ENCODE results near the gene RHBDL1.
A peak's percentile ranks its signal among the peaks of the same experiment; 100 is the strongest.

RHBDL1 gene

DNA sequence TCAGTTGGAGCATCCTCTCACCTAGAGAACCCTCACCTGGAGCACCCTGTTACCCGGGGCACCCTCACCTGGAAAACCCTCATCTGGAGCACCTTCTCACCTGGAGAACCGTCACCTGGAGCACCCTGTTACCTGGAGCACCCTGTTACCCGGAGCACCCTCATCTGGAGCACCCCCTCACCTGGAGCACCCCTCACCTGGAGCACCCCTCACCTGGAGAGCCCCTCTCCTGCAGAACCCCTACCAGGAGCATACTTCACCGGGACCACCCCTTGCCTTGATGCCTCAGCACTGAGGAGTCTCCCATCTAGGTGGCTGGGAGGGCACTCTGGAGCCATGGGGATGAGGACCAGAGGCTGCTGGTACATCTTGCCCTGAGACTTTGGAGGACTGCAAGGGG is 33.5 kb downstream of the RHBDL1 start:
- DNase-seq = no peak

DNA sequence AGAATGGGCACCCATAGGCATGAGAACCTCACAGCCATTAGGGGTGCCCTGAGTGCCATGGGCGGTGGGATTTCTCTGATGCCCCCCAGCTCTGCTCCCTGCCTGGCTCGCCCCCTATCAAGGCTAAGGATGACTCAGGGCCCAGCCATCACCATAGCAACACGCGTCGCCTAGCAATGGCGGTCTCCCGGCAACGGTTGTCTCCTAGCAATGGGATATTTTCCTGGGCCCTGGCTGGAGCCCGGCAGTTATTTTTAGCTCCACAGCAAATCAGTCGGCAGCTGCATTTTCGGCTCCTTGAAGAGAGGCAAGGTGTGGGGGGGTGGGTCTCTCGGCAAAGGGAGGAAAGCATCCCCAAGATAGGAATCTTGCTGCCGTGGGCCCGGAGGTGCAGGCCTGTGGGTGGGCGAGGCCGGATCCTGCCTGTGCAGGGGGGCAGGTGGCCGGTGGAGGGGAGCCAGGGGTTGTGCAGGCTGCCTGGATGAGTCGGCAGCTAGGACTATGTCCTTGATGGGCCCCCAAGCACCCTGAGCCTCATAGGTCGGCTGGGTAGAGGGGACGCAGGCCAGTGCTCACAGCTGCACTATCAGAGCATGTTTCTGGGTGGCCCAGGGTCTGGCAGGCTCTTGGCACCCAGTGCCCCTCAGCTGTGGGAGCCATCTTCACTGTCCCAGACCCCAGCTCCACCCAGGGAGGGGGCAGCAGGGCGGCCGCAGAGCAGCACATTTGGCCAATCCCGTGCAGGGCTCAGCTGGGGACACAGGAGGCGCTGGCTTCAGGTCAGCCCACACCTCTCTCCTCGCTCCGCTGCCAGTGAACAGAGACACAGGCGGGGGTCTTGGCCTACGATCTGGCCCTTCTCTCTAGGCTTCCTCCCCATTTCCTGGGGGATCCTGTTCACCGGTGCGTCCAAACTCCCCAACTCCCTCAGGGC is 34.4 kb downstream of the RHBDL1 start:
- no peak for DNase-seq

DNA sequence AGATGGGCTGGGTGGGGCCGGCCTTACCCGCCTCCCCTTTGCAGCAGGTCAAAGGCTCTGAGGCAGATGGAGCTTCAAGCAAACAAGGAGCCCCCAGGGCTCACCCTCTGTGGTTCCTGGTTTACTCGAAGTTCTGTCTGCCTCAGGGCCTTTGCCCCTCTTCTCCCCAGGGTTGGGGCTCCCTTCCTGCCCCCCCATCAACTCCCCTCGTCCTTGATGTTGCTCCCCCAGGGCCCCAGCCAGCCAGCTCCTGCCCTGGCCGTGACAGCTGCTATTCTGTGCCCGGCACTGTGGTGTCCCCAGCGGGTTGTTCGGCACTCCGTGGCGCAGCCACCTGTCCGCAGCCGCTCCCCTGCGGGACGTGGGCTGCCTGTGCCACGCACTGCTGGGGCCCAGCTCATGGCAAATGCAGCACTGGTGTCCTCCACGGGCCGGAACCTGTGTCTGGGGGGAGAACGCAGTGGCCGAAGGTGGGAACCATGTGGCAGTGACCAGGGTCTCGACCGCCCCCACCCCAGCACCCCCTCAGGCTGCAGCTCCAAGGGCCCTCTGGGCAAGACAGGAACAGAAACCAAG is 35.1 kb downstream of the RHBDL1 start:
- no peak for DNase-seq

DNA sequence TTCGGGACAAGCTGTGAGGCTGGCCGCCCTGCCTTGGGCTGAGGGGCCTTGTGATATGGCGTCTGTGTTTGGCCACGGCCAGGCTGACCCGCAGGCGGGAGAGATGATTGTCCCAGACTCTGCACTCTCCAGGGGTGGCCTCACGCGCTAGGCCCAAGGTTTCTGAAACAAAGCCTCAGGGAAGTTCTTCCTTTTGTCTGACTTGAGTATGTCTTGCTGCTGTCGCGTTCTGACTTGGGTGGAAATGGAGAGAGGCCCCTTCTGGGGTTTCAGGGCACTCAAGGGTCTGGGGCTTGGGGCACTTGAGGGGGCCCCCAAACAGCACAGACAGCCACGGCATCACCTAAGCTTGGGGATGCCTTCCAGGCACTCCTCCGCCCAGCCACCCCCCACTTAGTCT is 35.6 kb downstream of the RHBDL1 start:
- DNase-seq = no peak

DNA sequence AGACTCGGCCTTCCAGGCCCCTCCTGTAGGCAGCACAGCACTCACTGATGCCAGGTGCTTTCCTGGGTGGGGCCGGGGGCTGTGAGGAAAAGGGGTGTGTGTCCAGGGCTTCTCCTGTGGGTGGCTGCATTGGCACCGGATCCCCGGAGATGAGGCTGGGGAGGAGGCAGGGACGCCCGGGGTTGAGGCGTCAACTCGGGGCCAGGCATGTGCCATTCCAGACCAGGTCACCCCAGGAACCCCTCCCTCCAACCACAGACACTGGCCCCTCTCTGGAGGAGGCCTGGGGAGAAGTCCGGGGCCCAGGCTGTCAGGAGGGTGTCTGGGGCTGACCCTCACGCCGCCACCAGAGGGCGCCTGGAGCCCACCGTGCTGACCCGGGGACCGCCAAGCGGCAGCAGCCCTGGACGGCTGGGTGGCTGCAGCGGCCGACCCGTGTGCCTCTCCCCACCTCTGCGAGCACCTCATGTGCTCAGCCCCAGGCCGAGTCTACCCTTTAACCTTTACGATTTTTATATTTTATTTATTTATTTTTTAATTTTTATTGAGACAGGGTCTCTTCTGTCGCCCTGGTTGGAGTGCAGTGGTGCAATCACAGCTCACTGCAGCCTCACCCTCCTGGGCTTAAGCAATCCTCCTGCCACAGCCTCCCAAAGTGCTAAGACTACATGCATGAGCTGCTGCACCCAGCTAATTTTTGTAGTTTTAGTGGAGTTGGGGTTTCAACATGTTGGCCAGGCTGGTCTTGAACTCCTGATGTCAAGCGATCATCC is 36.3 kb downstream of the RHBDL1 start:
- DNase-seq = peak; percentile 81

DNA sequence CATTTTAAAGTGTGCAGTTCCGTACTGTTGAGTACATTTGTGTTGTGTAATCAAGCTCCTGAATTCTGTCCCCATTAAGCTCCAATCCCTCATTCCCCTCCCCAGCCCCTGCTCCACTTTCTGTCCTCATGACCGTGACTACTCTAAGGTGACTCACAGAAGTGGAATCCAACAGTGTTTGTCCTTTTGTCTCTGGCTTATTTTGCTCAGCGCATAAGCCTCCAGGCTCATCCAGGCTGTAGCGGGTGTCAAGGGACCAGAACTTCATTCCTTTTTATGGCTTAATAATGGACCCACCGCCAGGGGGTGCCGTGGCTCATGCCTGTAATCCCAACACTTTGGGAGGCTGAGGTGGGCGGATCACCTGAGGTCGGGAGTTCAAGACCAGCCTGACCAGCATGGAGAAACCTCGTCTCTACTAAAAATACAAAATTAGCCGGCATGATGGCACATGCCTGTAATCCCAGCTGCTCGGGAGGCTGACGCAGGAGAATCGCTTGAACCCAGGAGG is 37.3 kb downstream of the RHBDL1 start:
- DNase-seq = peak; percentile 60

DNA sequence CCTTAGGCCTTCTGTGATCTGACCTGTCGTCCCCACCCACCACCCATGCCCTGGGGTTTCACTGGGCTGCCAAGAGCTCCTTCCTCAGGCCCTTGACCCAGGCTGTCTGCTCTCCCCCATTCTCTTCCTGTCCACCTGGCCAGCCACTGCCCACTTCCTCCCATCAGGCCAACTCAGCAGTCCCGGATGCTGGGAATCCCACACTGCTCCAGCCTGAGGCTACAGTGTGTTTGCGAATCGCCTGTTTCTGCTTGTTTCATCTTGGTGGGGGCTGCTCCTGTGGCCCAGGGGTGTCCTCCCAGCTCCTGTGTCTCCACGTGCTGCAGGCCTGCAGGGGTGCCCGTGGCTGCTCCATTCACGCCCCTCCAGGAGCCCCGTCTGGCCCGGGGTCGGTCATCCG is 38.6 kb downstream of the RHBDL1 start:
- no peak for DNase-seq

DNA sequence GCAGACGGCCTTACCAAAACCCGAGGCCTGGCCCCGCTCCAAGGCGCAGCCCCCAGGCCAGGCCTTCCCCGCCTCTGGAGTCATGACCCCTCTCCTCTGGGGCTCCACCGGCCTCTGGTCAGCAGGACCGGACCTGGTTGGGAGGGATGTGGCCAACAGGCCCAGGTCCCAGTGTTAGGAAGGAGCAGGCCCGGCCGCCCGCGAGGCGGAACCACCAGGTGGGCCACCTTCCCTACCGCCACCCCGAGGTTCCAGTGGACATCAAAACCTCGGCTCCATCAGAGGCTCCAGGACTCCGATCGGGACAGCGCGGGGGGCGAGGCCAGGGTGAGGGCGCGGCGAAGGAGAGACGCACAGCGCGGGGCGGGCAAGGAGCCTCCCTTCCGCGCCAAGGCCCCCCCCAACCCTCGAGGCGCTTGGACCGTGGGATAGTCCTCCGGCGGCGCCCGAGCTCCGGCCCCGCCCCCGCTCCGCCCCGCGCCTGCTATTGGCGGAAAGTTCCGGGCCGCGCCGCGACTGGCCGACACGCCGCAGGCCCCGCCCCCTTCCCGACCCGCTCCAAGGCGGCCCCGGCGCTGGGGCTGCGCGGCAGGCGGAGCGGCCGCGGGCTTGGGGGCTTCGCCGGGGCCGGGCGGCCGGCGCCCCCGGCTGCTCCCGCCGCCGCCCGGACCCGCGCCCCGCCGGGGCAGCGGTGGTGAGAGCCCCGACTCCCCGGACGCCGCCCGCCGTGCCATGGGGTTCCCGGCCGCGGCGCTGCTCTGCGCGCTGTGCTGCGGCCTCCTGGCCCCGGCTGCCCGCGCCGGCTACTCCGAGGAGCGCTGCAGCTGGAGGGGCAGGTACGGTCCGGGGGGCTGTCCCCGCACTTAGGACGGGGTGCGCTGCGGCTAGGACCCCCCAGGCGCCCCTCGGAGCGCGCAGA is 39.3 kb downstream of the RHBDL1 start, which contains the start of gene METRN:
Gene METRN, plus strand, starts transcription at position 561 of the 919 bp plus-strand sequence. Its CDS starts 172 bp downstream, at position 733.
- peak; percentile 90 for DNase-seq

DNA sequence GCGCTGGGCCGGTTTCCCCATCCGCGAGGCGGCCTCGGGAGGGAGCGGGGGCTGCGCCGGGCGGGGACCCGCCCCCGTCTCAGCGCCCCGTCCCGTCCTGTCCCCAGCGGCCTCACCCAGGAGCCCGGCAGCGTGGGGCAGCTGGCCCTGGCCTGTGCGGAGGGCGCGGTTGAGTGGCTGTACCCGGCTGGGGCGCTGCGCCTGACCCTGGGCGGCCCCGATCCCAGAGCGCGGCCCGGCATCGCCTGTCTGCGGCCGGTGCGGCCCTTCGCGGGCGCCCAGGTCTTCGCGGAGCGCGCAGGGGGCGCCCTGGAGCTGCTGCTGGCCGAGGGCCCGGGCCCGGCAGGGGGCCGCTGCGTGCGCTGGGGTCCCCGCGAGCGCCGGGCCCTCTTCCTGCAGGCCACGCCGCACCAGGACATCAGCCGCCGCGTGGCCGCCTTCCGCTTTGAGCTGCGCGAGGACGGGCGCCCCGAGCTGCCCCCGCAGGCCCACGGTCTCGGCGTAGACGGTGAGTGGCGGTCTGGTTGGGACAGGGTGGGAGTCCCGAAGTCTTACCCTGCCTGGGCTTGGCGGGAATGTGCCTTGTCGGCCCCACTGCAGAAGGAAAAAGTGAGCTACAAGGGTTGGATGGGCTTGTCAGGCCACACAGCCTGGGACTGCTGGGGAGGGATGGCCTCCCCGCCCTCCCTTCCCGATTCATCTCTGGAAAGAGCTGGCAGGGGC is 40.2 kb downstream of the RHBDL1 start:
- DNase-seq = no peak

DNA sequence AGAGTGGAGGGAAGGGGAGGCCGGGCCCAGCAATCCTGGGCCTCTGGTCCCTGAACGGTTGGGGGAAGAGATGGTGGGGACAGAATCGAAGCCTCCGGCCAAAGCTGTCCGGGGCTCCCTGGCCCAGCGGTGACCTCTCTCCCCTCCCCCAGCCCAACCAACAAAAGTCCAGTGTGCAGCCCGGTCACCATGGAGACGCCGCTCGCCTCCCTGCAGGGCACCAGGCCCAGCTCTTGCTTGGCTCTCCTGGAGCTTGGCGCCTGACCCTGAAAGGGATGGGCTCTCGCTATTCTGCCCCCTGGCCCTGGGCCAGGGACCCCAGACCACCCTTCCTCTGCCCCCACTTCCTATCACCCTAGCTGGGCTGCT is 40.7 kb downstream of the RHBDL1 start:
- no peak for DNase-seq

DNA sequence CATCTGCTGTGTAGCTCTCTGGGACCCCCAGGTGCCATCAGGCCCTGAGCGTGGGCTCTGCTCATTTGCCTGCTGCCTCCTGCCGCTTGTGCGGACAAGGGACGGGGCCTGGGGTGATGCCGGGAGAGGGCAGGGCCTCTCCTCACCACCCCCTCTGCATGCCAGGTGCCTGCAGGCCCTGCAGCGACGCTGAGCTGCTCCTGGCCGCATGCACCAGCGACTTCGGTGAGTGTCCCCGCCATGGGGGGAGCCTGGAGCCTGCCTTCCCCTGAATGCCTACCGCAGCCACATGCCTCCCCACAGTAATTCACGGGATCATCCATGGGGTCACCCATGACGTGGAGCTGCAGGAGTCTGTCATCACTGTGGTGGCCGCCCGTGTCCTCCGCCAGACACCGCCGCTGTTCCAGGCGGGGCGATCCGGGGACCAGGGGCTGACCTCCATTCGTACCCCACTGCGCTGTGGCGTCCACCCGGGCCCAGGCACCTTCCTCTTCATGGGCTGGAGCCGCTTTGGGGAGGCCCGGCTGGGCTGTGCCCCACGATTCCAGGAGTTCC is 41.4 kb downstream of the RHBDL1 start:
- no peak for DNase-seq

DNA sequence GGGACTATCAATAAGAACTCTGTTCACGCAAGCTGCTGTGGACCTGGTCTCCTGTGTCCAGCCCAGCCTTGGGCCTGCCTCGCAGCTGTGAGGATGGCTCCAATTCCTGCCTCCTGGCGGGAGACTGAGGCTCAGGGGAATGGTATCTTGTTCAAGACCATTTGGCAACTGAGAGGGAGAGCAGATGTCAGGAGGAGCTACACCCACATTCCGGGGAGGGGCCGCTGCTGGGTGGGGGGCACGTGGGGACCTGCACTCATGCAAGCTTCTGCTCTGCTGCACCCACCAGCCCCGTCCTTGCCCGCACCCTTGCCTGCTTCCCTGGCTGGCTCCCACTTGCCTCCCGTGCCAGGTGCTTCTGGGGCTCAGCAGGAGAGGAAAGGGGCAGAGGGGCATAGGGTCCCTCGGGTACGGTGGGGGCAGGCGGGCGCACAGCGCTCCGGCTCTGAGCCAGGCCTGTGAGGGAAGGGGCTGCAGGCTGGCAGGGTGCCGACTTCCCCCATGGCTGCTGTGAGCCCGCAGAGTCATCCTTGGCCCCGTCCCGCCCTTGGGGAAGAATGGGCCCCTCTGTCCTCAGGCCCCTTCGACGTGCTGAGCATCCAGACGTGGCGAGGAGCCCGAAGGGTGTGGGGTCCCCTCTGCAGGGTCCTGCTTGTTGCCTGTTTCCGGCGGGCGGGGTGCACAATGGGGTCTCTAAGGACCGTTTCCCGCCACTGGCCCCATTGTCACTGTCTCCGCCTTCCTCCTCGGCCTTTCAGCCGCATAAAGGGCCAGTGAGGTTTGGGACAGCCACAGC is 42.2 kb downstream of the RHBDL1 start:
- DNase-seq = no peak

DNA sequence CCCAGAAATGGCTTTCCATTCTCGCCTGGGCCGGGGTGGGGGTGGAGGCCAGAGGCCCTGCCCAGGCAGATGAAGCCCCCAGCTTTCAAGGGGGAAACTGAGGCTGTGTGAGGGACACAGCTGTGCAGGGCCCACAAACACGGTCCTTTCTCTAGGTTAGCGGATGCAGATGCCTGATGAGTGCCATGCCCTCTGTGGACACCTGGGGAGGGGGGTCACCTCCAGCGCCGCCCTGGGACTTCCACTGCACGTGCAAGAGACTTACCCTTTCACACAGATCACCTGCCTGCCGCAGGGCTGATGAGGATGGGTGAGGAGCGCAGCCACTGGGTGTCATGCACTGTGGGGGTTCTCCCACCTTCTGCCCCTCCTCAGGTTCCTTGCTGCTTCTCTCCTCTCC is 42.9 kb downstream of the RHBDL1 start:
- DNase-seq = no peak

DNA sequence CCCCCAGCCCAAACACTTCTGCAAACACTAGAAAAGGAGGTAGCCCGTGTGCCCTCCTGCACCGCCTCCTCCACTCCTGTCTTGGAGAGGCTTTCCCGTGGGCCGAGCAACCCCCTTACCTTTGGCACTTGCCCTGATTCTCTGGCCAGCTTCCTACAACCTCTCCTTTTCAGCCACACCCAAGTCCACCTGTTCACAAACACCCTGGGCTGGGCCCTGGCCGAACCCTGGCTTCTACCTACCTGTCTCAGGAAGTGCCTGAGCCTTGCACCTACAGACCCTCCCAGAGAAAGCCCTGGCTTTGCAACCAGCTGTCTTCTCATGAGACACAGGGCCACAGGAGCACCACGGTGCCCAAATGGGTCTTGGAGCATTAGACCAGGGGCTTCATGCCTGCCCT is 43.5 kb downstream of the RHBDL1 start:
- no peak for DNase-seq

DNA sequence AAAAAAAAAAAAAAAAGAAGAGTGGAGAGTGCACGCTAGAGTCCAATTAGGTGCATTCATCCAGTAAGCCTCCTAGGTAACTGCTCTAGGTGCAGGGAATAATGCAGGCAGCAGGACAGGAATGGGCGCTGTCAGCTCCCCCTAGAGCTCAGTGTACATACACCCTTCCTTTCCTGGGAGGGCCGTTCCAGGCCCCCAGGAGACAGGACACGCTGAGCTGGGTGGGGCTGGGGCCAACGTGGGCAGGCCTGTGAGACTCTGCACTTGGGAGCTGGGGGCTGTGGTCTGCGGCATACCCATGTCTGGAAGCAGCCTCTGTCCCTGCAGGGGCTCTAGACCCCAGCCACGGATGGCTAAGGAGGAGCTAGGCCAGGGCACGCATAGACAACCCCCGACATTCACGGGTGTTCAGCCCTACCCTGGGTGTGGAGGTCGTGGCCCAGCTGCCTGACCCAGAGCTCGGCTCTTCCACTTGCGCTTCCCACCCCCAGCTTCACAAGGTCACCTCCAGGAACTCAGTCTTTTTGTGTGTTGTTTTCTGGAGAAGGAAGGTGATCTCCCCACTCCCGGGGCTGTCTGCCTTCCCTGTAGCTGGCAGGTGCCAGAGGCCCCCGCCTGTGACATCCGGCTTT is 44.5 kb downstream of the RHBDL1 start:
- no peak for DNase-seq

DNA sequence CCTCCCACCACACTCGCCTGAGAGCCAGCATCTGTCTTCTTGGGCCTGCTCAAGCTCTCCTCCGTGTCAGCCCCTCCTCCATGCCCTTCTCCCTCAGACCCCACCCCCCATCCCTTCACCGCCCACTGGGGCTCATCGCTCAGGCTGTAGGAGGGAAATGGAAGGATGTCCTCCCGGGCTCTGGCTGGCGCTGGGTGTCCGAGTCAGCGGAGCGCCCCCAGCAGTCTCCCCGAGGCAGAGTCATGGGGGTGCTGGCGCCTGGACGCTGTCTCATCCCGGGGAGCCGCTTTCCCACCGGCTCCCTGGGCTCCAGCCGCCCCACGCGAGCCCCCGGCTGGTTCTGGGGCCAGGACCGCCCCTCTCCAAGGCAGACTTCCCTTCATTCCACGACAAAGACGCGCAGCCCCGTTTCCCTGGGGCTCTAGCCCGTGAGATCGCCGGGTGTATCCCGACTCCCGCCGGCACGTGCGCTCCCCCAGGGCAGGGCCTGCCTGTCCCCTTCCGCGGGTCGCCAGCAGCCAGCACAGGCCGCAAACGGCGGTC is 45.0 kb downstream of the RHBDL1 start:
- no peak for DNase-seq

DNA sequence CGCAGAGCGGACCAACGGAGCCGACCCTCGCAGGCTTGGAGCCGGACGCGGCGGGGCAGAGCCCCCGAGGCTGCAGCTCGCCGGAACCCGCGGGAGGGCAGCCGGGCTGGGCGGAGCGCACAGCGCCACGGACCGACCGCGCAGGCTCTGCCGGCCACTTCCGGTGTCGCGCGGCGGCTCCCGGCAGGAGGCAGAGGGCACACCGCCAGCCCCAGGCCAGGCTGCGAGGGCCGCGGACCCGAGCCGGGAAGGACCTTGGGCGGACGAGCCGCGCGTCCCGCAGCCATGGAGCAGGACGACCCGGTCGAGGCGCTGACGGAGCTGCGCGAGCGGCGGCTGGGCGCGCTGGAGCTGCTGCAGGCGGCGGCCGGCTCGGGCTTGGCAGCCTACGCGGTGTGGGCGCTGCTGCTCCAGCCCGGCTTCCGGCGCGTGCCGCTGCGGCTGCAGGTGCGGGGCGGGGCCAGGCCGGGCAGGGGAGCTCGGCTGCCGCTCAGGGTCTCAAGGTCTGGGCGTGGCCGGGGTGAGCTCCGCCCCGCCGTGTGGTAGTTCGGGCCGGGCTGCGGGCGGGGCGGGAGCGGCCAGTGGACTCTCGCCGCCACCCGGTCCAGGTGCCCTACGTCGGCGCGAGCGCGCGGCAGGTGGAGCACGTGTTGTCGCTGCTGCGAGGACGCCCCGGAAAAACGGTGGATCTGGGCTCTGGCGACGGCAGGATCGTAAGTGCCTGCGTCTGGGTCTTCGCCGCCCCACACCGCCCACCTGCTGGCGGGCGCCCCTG is 45.7 kb downstream of the RHBDL1 start, which contains the start of gene ANTKMT:
Gene ANTKMT, plus strand, starts transcription at position 157 of the 775 bp plus-strand sequence. Its CDS starts 129 bp downstream, at position 286.
- peak; percentile 82 for DNase-seq

DNA sequence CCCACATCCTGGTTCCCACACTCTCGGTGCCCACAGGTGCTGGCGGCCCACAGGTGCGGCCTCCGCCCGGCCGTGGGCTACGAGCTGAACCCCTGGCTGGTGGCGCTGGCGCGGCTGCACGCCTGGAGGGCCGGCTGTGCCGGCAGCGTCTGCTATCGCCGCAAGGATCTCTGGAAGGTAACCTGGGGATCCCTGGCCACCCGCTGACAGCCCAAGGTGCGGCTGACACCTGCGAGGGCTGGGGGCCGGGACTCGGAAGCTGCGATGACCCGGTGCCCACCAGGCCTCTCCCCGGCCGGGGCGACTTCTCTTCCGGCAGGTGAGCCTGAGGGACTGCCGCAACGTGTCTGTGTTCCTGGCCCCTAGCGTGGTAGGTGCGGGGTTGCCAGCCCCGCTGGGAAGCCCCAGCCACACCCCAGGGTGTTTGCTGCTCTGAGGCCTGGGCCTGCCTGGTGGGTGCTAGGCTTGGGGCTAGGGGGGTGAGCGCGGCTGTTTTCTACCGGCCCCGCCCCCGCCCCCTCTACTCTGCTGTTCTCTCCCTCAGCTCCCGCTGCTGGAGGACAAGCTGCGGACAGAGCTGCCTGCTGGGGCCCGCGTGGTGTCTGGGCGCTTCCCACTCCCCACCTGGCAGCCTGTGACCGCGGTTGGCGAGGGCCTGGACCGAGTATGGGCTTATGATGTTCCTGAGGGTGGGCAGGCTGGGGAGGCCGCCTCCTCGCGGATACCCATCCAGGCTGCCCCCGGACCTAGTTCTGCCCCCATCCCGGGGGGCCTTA is 46.5 kb downstream of the RHBDL1 start:
- no peak for DNase-seq

All from CD4-positive, alpha-beta T cell treated with Interleukin-10 for 1 hour (primary cell).